GM12874 (cell line): ENCODE results near the gene UHRF2.

ENCODE experiments used
- CTCF ChIP-seq: IDR thresholded peaks from 2 replicates; pipeline ENCODE4 v1.5.1; 2011; ENCODE audit warnings: low read depth, mild to moderate bottlenecking, control low read depth, low read length, moderate library complexity; ENCODE audit not compliant: insufficient read depth

UHRF2 gene

GRCh38 chr9:6495466-6495865 is 82.5 kb downstream of the UHRF2 start:
- TF ChIP-seq CTCF: no peak

GRCh38 chr9:6498982-6499381 is 86.0 kb downstream of the UHRF2 start:
- no peak for TF ChIP-seq CTCF

GRCh38 chr9:6501526-6502210 is 88.7 kb downstream of the UHRF2 start:
- no peak for TF ChIP-seq CTCF

GRCh38 chr9:6502399-6502798 is 89.4 kb downstream of the UHRF2 start:
- TF ChIP-seq CTCF: no peak

- no peak for TF ChIP-seq CTCF
These were observed 93.6 kb downstream of the UHRF2 start for GRCh38 chr9:6506571-6506970.

GRCh38 chr9:6512085-6512657 is 99.2 kb downstream of the UHRF2 start:
- no peak for TF ChIP-seq CTCF

- no peak for TF ChIP-seq CTCF
These were observed 109.3 kb downstream of the UHRF2 start for GRCh38 chr9:6522263-6522662.
